IPS DF 19.7 (cell line): ENCODE data around the gene PPP1R27.

Source experiments
- DNase-seq: peaks from one replicate; pipeline ENCODE4 v3.0.0-alpha.2; 2013; ENCODE audit warnings: low read depth, low spot score

Gene PPP1R27

GRCh38 chr17:81860756-81861568 lies 26.1 kb upstream of the PPP1R27 start:
- peak; percentile 100 for DNase-seq

DNA sequence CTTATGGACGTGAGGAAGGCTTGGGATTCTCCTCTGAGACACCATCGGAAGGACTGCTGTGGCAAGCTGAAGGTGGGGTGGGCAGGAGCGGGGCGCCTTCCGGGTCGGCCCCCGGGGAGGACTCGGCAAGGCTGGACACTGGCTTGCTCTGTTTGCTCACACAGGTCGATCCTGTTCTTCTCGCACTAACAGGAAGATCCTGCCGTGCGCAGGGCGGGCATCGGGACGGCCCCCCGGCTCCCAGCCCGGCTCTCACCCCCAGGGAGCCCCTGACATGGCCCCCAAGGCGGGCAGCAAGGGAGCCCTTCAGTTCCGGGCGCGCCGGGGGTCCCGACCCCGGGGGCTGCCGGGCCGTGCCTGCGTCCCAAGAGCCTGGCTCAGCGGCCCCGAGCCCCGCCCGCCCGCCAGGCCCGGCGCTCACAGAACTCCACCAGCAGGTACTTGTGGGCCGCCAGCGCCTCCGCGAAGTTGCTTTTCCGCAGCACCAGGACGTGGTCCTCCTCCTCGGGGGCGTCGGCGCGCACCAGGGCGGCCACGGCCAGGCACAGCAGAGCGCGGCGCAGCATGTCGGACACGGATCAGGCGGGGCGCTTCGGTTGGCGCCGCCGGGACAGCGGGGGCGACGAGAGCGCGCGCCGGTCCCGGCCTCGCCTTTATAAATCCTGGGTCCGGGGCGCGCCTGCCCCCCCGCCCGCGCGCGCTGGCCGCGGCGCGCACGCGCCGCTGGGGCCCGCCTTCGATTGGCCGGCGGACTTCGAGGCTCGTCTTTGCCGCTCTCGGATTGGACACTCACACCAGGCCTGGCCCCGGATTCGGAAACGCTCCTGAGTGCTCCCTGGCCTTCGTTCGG lies 25.3 kb upstream of the PPP1R27 start, which contains the start of gene P4HB:
Gene P4HB, minus strand, starts transcription at position 630 of the 850 bp plus-strand sequence. Its CDS starts 64 bp downstream, at position 566.
- DNase-seq = no peak

DNA sequence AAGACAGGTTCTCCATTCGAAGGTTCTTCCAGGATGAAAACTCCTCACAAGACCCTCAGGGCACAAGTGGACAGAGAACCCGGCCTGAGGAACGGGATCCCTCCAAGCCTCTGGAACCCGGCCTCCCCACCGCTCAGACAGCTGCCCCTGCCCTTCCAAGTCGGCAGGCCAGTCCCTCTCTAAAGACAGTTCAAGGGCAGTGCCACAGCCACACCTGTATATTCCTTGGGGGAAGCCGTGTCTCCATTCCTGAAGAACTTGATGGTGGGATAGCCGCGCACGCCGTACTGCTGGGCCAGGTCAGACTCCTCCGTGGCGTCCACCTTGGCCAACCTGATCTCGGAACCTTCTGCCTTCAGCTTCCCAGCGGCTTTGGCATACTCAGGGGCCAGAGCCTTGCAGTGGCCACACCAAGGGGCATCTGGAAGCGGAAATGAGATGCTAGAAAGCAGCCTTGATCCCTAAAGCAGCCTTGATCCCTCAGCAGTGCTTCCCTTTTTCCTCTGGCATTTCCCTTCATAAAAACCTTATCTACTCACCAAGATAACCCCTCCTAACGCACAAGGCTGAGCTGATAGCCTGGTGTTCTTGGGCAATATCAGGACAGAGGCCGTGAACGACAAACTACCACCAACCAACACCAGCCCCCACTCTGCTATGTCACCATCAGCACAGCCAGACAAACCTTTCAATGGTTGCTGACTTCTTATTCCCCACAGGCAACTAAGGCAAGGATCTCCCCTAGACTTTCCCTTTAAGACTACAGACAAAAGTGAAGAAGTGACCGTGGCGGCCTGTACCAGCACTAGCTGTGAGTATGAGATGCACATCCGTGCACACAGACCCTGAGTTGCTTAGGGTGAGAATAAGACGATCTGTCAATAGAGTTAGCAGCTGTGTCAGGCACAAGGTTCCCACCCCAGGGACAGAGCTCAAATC lies 24.4 kb upstream of the PPP1R27 start:
- DNase-seq = no peak

DNA sequence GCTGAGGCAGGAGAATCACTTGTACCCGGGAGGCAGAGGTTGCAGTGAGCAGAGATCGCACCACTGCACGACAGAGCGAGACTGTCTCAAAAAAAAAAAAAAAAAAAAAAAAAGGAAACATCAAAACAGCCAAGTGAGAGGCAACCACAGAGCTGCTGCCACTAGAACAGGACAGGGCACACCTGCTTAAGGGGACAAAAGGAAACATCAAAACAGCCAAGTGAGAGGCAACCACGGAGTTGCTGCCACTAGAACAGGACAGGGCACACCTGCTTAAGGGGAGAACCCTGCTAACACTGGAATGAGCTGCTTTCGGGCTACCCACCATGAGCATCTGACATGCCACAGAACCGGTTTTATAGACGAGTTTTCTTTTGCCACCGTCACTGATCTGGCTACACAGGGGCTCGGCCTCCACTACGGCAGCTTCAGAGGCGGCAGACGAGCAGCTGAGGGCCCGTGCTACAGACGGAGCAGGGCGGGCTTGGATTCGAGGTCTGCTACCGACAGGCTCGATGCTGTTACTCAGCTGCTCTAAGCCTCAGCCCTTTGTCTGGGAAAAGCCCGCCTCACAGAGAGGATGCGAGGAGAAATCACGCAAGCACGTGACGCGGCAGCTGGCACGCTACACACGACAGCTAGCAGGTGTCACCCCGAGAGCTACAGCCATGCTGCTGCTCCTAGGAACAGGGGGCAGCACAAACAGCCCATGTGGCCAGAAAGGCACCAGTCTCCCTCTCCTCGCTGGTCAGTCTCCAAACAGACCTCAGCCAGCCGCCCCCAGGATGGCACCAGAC lies 23.5 kb upstream of the PPP1R27 start:
- DNase-seq = no peak

- no peak for DNase-seq
These were observed 20.3 kb upstream of the PPP1R27 start for GRCh38 chr17:81854974-81855774.

- no peak for DNase-seq
These were observed 17.4 kb upstream of the PPP1R27 start for GRCh38 chr17:81852237-81852636.

GRCh38 chr17:81851423-81851822 lies 16.6 kb upstream of the PPP1R27 start:
- DNase-seq = no peak

DNA sequence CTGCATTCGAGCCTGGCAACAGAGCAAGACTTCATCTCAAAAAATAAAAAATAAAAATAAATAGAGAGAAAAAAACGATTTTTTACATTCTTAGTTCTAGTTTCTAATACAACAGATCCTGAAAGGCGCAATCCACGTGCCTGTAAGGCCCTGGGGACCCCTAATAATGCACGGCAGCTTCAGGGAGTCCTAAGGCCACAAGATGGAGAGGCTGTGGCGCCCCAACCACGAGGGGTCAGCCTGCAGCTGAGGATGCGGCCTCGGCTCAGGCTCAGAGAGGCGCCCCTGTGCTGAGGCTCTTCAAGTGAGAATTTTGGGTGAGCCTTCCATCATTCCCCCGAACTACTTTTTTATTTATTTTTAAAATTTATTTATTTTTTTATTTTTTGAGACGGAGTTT lies 14.6 kb upstream of the PPP1R27 start:
- no peak for DNase-seq

GRCh38 chr17:81846743-81847689 lies 12.2 kb upstream of the PPP1R27 start:
- no peak for DNase-seq

GRCh38 chr17:81845881-81846742 lies 11.3 kb upstream of the PPP1R27 start:
- no peak for DNase-seq

DNA sequence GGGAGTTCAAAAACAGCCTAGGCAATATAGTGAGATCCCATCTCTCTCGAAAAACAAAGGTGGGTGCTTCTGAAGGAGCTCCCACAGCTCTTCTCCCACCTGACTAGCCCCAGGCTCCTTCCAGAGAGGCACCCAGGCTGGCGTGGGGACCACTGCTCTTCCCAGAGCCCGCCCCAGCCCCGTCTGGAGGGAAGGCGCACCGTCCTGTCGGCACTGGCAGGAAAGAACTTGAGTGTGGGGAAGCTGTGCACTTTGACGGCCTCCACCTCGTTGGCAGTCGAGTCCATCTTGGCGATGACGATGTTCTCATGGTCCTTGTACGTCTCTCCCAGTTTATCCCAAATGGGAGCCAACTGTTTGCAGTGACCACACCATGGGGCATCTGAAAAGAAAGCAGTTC lies 10.5 kb upstream of the PPP1R27 start:
- no peak for DNase-seq

GRCh38 chr17:81844887-81845286 lies 10.0 kb upstream of the PPP1R27 start:
- no peak for DNase-seq

DNA sequence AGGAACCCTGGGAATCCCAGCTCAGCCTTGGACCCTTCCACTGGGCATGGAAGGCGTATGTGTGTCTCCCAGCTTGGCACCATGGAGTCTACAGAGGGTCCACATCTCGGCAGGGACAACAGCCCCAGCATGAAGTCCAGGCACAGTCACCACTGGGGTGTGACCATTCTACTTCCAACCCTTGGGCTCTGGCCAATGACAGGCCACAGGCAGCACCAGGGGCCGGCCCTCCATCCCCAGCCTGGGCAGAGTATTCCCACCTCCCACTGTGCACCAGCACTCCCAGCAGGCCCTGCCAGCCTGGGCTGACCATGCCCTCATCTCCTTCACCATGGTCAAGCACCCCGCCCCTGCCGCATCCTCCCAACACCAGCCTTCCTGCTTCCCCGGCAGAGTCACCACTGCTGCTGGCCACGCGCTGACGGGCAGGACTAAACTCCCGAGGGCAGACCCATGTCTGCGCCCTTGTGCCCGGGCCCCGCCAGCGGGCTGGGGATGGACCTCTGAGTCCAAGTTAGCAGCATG lies 9.5 kb upstream of the PPP1R27 start:
- no peak for DNase-seq

- no peak for DNase-seq
These were observed 9.0 kb upstream of the PPP1R27 start for GRCh38 chr17:81843713-81844326.

DNA sequence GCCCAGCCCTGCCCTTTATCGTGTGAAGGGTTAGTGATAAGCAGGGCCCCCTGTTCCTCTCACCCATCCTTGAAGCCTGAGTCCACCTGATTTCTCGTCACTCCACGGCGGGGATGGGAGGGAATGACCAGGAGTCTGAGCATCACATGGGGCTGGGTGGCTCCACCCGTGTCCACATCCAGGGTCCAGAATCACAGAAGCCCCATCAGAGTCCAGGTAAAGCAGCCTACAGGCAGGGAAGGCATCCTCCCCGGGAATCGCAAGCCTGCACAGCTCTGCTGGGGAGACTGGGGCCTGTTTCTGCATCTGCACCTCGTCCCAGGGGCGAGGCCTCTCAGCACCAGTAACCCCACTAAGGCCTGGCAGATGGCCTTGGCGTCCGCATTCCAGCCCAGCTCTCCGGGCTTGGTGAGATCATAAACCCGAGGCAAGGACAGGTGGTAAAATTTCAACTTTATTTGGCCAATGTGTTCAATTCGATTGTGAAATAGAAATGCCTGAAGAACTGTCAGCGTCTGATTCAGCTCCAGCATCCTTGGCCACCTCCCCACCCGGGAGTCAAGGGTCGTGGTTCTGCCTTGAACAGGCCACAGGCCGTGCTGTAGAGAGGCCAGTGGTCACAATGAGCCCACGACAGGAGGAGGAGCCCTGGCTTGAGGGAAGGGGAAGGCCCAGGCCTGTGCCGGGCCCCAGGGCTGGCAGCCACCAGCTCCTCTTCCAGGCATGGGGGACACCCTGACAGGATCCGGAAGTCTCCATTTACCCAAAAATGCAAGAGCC lies 8.1 kb upstream of the PPP1R27 start:
- no peak for DNase-seq

DNA sequence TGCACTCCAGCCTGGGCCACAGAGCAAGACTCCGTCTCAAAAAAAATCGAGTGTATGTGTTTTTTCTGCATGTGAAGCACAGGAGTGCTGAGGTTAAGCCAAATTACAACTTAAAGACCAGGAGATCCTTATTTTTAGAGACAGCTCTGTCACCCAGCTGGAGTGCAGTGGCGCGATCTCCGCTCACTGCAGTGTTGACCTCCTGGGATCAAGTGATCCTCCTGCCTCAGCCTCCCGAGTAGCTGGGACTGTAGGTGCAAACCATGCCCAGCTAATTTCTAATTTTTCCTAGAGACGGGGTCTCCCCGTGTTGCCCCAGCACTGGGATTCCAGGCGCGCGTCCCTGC lies 7.5 kb upstream of the PPP1R27 start:
- DNase-seq = no peak
